ENCODE results near the gene SNRNP48. TPM values are rescaled to one million over a fixed set of nuclear protein-coding genes. Genes with fewer than 3 reads are reported as not detected.
A peak's percentile ranks its signal among the peaks of the same experiment; 100 is the strongest.

The SNRNP48 gene
- total RNA-seq, 1 experiment from 2014 or later, result 17.6 TPM

- Mint-ChIP-seq H3K36me3 (no peaks in the 10 kb centered on the region), H3K4me3 (peak overlapping the region; percentile 86), H3K4me1 (peaks cover 27% of the 10 kb centered on the region), H3K9me3 (no peaks in the 10 kb centered on the region), H3K27me3 (ENCODE audit: low read depth) (peaks cover 36% of the 10 kb centered on the region), H3K27ac (peak overlapping the region; percentile 79)
- TF ChIP-seq EMX1 (CRISPR knock-in tag; IDR thresholded peaks at IDR 0.05) (no peak), GABPB1 (CRISPR knock-in tag; IDR thresholded peaks at IDR 0.05) (no peak), USF1 (CRISPR knock-in tag; IDR thresholded peaks at IDR 0.05) (no peak), CREM (CRISPR knock-in tag; IDR thresholded peaks at IDR 0.05) (no peak), HMGXB4 (CRISPR knock-in tag; IDR thresholded peaks at IDR 0.05) (no peak), NFYB (CRISPR knock-in tag; conservative IDR thresholded peaks at IDR 0.05; ENCODE audit: low read depth) (no peak), ESRRA (CRISPR knock-in tag; IDR thresholded peaks at IDR 0.05; ENCODE audit: borderline replicate concordance) (no peak), ZNF232 (CRISPR knock-in tag; IDR thresholded peaks at IDR 0.05) (no peak), SOX15 (CRISPR knock-in tag; IDR thresholded peaks at IDR 0.05) (no peak), GRHL2 (CRISPR knock-in tag; IDR thresholded peaks at IDR 0.05; ENCODE audit: insufficient replicate concordance, severe bottlenecking) (no peak), E2F4 (CRISPR knock-in tag; IDR thresholded peaks at IDR 0.05; ENCODE audit: borderline replicate concordance, low read depth) (no peak), TEAD4 (CRISPR knock-in tag; IDR thresholded peaks at IDR 0.05) (no peak), HMGA2 (CRISPR knock-in tag; IDR thresholded peaks at IDR 0.05) (no peak)
- TF ChIP-seq, protein P1, sequence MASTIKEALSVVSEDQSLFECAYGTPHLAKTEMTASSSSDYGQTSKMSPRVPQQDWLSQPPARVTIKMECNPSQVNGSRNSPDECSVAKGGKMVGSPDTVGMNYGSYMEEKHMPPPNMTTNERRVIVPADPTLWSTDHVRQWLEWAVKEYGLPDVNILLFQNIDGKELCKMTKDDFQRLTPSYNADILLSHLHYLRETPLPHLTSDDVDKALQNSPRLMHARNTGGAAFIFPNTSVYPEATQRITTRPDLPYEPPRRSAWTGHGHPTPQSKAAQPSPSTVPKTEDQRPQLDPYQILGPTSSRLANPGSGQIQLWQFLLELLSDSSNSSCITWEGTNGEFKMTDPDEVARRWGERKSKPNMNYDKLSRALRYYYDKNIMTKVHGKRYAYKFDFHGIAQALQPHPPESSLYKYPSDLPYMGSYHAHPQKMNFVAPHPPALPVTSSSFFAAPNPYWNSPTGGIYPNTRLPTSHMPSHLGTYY (CRISPR knock-in tag; IDR thresholded peaks at IDR 0.05), result no peak
- TF ChIP-seq, protein P2, sequence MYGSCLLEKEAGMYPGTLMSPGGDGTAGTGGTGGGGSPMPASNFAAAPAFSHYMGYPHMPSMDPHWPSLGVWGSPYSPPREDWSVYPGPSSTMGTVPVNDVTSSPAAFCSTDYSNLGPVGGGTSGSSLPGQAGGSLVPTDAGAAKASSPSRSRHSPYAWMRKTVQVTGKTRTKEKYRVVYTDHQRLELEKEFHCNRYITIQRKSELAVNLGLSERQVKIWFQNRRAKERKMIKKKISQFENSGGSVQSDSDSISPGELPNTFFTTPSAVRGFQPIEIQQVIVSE (CRISPR knock-in tag; IDR thresholded peaks at IDR 0.05; ENCODE audit: borderline replicate concordance), result no peak
- TF ChIP-seq, protein P3, sequence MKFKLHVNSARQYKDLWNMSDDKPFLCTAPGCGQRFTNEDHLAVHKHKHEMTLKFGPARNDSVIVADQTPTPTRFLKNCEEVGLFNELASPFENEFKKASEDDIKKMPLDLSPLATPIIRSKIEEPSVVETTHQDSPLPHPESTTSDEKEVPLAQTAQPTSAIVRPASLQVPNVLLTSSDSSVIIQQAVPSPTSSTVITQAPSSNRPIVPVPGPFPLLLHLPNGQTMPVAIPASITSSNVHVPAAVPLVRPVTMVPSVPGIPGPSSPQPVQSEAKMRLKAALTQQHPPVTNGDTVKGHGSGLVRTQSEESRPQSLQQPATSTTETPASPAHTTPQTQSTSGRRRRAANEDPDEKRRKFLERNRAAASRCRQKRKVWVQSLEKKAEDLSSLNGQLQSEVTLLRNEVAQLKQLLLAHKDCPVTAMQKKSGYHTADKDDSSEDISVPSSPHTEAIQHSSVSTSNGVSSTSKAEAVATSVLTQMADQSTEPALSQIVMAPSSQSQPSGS (CRISPR knock-in tag; IDR thresholded peaks at IDR 0.05; ENCODE audit: borderline replicate concordance, low read depth), result no peak
- DNase-seq (ENCODE audit: low spot score), result peak; percentile 41
- POLR2A ChIA-PET, result interaction anchor here (0.9 to 1.1 kb wide), 2 partner anchors 36 to 109 kb away, joined by 3 to 4 read pairs; no protein-coding TSS in a partner anchor
- CTCF ChIA-PET, result interaction anchor here (1.0 to 1.6 kb wide), 2 partner anchors 116 to 201 kb away, joined by 3 to 5 read pairs; no protein-coding TSS in a partner anchor
- peak; percentile 5 for ATAC-seq
These were observed 49.4 kb upstream of the SNRNP48 start for GRCh38 chr6:7540595-7540994.

DNA sequence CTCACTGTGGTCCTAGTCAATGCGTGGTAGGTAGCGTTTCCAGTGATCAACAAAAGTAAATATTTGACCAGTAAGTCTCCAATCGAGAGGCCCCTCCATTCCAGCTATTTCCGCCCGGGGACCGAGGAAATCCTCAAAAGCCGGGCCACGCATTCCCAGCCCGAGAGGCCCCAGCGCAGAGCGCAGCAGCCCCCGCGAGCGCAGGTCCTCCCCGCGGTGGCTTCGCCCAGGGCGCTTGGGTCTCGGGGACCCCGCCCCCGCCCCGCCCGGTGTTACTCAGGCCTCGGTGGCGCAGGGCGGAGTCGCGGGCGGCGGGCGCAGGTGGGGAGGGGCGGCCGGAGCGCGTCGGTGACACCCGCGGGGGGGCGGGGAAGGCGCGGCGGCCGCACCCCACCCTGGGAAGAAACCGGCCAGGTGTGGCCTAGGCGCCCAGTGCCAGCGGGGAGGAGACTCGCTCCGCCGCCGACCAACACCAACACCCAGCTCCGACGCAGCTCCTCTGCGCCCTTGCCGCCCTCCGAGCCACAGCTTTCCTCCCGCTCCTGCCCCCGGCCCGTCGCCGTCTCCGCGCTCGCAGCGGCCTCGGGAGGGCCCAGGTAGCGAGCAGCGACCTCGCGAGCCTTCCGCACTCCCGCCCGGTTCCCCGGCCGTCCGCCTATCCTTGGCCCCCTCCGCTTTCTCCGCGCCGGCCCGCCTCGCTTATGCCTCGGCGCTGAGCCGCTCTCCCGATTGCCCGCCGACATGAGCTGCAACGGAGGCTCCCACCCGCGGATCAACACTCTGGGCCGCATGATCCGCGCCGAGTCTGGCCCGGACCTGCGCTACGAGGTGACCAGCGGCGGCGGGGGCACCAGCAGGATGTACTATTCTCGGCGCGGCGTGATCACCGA lies 48.6 kb upstream of the SNRNP48 start, which contains the start of gene DSP:
DSP (plus strand) TSS at position 497 of the 890 bp plus-strand sequence; CDS start at position 742, 245 bp downstream.
- Mint-ChIP-seq H3K4me3 (peak within 1 kb of the TSS; percentile 88), H3K9me3 (no peaks in the 10 kb centered on the region), H3K27me3 (ENCODE audit: low read depth) (peaks cover 36% of the 10 kb centered on the region), H3K36me3 (no peaks in the 10 kb centered on the region), H3K4me1 (peaks cover 34% of the 10 kb centered on the region), H3K27ac (peak within 1 kb of the TSS; percentile 79)
- ChIA-PET POLR2A (interaction anchor here (0.6 to 1.1 kb wide), 3 partner anchors 17 to 110 kb away, joined by 3 to 5 read pairs (median 4); no protein-coding TSS in a partner anchor), CTCF (interaction anchor here (1.0 to 1.6 kb wide), 3 partner anchors 109 to 202 kb away, joined by 3 to 5 read pairs (median 5); no protein-coding TSS in a partner anchor)
- ATAC-seq (peak; percentile 66), DNase-seq (ENCODE audit: low spot score) (peak; percentile 72)
- TF ChIP-seq CREB1 (CRISPR knock-in tag; IDR thresholded peaks at IDR 0.05), result peak; percentile 36; the same call in 1 of the 2 replicates
- TF ChIP-seq, protein P4, sequence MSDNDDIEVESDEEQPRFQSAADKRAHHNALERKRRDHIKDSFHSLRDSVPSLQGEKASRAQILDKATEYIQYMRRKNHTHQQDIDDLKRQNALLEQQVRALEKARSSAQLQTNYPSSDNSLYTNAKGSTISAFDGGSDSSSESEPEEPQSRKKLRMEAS (CRISPR knock-in tag; IDR thresholded peaks at IDR 0.05), result peak; percentile 57; the same call in 1 of the 2 replicates
- no peak for TF ChIP-seq IRF2 (CRISPR knock-in tag; IDR thresholded peaks at IDR 0.05; ENCODE audit: borderline replicate concordance, low read depth)
- peak; percentile 88; the same call in 1 of the 2 replicates for TF ChIP-seq ZNF138 (CRISPR knock-in tag; conservative IDR thresholded peaks at IDR 0.05)
- TF ChIP-seq, protein P5, sequence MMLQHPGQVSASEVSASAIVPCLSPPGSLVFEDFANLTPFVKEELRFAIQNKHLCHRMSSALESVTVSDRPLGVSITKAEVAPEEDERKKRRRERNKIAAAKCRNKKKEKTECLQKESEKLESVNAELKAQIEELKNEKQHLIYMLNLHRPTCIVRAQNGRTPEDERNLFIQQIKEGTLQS (CRISPR knock-in tag; conservative IDR thresholded peaks at IDR 0.05), result no peak
- no peak; the same call in 1 of the 2 replicates for TF ChIP-seq KAT7 (CRISPR knock-in tag; IDR thresholded peaks at IDR 0.05; ENCODE audit: borderline replicate concordance)
- TF ChIP-seq GABPB1 (CRISPR knock-in tag; IDR thresholded peaks at IDR 0.05), result peak; percentile 65; the same call in 1 of the 2 replicates
